ENCODE data around the gene SAMD4B. TPM values are rescaled to one million over a fixed set of nuclear protein-coding genes. Genes with fewer than 3 reads are reported as not detected.

SAMD4B gene
- total and polyA plus RNA-seq, 9 of the 15 experiments (the other 6 are each of a cell fraction or from before 2014, with no cell fraction given): 3.4 to 90.5 (median 38.0) TPM

GRCh38 chr19:39430675-39431593 is 88.7 kb downstream of the SAMD4B start (continued):
- TF ChIP-seq, protein P1, sequence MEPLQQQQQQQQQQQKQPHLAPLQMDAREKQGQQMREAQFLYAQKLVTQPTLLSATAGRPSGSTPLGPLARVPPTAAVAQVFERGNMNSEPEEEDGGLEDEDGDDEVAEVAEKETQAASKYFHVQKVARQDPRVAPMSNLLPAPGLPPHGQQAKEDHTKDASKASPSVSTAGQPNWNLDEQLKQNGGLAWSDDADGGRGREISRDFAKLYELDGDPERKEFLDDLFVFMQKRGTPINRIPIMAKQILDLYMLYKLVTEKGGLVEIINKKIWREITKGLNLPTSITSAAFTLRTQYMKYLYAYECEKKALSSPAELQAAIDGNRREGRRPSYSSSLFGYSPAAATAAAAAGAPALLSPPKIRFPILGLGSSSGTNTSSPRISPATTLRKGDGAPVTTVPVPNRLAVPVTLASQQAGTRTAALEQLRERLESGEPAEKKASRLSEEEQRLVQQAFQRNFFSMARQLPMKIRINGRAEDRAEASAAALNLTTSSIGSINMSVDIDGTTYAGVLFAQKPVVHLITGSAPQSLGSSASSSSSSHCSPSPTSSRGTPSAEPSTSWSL (CRISPR knock-in tag; IDR thresholded peaks at IDR 0.05; ENCODE audit: borderline replicate concordance): no peak
- TF ChIP-seq LCOR (CRISPR knock-in tag; IDR thresholded peaks at IDR 0.05) (peak; percentile 16; the same call in 1 of the 2 replicates), BACH1 (tag; IDR thresholded peaks at IDR 0.05) (peak; percentile 79; the same call in 1 of the 2 replicates), RUNX1 (IDR thresholded peaks at IDR 0.05; ENCODE audit: low read depth) (no peak), CBFB (CRISPR knock-in tag; IDR thresholded peaks at IDR 0.05) (0 out of 2 replicates have a peak, but pooled peaks have one; percentile 80), TARDBP (IDR thresholded peaks at IDR 0.05) (peak; percentile 69), ILK (tag; IDR thresholded peaks at IDR 0.05; ENCODE audit: borderline replicate concordance, low read depth) (no peak), ESRRA (IDR thresholded peaks at IDR 0.05; ENCODE audit: borderline replicate concordance, low read depth) (peak; percentile 60; the same call in 1 of the 2 replicates), CBX3 (IDR thresholded peaks at IDR 0.05; ENCODE audit: borderline replicate concordance in 1 of 2, low read length in 2 of 2) (peak in 1 of 2 experiments; percentile 83; a peak in 1 of 3 replicates), SAFB (IDR thresholded peaks at IDR 0.05; ENCODE audit: borderline replicate concordance, low read depth, low read length) (no peak), FOXA1 (IDR thresholded peaks at IDR 0.05; ENCODE audit: borderline replicate concordance) (no peak), TEAD4 (IDR thresholded peaks at IDR 0.05; ENCODE audit: low read length) (peak; percentile 62; the same call in 1 of the 2 replicates), TEAD4 (CRISPR knock-in tag; IDR thresholded peaks at IDR 0.05; ENCODE audit: borderline replicate concordance) (no peak)
- TF ChIP-seq, protein P2, sequence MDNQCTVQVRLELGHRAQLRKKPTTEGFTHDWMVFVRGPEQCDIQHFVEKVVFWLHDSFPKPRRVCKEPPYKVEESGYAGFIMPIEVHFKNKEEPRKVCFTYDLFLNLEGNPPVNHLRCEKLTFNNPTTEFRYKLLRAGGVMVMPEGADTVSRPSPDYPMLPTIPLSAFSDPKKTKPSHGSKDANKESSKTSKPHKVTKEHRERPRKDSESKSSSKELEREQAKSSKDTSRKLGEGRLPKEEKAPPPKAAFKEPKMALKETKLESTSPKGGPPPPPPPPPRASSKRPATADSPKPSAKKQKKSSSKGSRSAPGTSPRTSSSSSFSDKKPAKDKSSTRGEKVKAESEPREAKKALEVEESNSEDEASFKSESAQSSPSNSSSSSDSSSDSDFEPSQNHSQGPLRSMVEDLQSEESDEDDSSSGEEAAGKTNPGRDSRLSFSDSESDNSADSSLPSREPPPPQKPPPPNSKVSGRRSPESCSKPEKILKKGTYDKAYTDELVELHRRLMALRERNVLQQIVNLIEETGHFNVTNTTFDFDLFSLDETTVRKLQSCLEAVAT (IDR thresholded peaks at IDR 0.05): peak in 1 of 2 experiments; percentile 54; a peak in 2 of 4 replicates
- TF ChIP-seq, protein P3, sequence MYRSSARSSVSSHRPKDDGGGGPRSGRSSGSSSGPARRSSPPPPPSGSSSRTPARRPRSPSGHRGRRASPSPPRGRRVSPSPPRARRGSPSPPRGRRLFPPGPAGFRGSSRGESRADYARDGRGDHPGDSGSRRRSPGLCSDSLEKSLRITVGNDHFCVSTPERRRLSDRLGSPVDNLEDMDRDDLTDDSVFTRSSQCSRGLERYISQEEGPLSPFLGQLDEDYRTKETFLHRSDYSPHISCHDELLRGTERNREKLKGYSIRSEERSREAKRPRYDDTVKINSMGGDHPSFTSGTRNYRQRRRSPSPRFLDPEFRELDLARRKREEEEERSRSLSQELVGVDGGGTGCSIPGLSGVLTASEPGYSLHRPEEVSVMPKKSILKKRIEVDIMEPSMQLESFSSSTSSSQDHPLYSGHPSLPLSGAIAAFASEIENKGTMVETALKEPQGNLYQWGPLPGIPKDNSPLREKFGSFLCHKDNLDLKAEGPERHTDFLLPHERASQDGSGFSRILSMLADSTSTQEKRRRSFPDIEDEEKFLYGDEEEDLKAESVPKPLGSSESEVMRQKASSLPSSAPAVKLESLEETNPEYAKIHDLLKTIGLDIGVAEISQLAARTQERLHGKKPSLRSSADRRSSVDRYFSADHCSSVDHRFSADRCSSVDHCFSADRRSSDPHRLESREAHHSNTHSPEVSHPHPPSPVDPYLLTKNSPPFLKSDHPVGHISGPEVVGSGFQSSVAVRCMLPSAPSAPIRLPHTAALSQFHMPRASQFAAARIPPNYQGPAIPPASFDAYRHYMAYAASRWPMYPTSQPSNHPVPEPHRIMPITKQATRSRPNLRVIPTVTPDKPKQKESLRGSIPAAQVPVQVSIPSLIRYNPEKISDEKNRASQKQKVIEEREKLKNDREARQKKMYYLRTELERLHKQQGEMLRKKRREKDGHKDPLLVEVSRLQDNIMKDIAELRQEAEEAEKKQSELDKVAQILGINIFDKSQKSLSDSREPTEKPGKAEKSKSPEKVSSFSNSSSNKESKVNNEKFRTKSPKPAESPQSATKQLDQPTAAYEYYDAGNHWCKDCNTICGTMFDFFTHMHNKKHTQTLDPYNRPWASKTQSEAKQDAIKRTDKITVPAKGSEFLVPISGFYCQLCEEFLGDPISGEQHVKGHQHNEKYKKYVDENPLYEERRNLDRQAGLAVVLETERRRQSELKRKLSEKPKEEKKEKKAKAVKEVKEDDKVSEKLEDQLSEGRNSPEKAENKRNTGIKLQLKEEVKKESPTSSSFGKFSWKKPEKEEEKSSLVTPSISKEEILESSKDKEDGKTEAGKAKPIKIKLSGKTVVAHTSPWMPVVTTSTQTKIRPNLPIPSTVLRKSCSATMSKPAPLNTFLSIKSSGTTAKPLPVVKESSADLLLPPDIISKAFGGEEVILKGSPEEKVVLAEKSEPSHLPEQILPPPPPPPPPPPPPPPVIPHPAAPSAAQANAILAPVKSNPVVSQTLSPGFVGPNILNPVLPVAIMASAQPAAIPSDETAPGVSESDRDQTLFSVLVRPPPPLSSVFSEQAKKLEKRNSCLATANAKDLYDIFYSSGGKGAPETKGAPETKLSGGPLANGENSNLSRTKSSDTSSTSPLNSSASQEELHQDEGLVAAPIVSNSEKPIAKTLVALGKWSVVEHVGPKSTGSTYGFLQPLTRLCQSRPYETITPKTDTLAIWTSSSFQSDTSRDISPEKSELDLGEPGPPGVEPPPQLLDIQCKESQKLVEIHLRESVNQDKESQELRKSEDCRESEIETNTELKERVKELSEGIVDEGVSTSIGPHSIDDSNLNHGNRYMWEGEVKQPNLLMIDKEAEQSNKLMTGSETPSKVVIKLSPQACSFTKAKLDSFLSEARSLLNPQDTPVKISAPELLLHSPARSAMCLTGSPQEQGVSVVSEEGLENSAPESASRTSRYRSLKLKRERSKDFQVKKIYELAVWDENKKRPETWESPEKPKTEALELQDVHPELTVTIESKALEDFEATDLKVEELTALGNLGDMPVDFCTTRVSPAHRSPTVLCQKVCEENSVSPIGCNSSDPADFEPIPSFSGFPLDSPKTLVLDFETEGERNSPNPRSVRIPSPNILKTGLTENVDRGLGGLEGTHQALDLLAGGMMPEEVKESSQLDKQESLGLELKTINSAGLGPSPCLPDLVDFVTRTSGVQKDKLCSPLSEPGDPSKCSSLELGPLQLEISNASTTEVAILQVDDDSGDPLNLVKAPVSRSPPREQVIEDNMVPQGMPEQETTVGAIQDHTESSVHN (IDR thresholded peaks at IDR 0.05; ENCODE audit: borderline replicate concordance in 1 of 2, low read depth in 1 of 2): peak in 1 of 2 experiments; percentile 86; a peak in 2 of 4 replicates

Measured in K562 (cell line).